ENCODE data around the gene CORO7. TPM values are rescaled to one million over a fixed set of nuclear protein-coding genes. Genes with fewer than 3 reads are reported as not detected.
"Not testable (repeated sequence)": the region's sequence is repeated elsewhere in the genome, so short reads cannot be mapped to it uniquely, and the experiment has no call there.

The CORO7 gene
- total RNA-seq, 4 donors from 2014 or later = 46.8 to 330 (median 58.1) TPM

- WGBS, 2 donors (ENCODE audit: low coverage in 1 of 2) = 87% methylated on average over 27 of the region's 41 CpGs; no CpG with 5 or more reads in 1 of the 2 donors
Observed at GRCh38 chr16:4336701-4337539, 79.5 kb downstream of the CORO7 start.

GRCh38 chr16:4334724-4335495 lies 81.5 kb downstream of the CORO7 start:
- Histone ChIP-seq H3K4me1 (peaks cover 0 to 10% (median 0%) of the 10 kb centered on the region in 4 donors), H3K36me3 (no peaks in the 10 kb centered on the region), H3K27me3 (peaks cover 5% of the 10 kb centered on the region), H3K27ac (no peak overlapping the region), H3K4me3 (no peak overlapping the region), H3K9me3 (no peaks in the 10 kb centered on the region)
- intact Hi-C loops (cut with DNase I; ENCODE audit: low total_unique reads) (loop anchor here (10.0 kb wide), 1 partner anchor 130 kb away; no protein-coding TSS in a partner anchor), in situ Hi-C loops (cut with MboI; ENCODE audit: low pct_ligation_motif_present in 1 of 4, low pct_unique_long_range_greater_than_20kb in 1 of 4, low sequenced_read_pairs in 3 of 4) (loop anchor here in 2 of 4 donors (5.0 to 25.0 kb wide), 3 partner anchors 43 to 148 kb away; no protein-coding TSS in a partner anchor)
- TF ChIP-seq EP300 (IDR thresholded peaks at IDR 0.05; ENCODE audit: low read depth) = no peak
- no peak for TF ChIP-seq POLR2AphosphoS5 (IDR thresholded peaks at IDR 0.05)
- TF ChIP-seq CTCF (IDR thresholded peaks at IDR 0.05) = no peak
- TF ChIP-seq POLR2A (IDR thresholded peaks at IDR 0.05) = no peak
- WGBS, 2 donors (ENCODE audit: low coverage in 1 of 2) = 82% methylated on average over 32 of the region's 32 CpGs; no CpG with 5 or more reads in 1 of the 2 donors
- DNase-seq = no peak

More at GRCh38 chr16:4336701-4337539, 79.5 kb downstream of the CORO7 start:
- intact Hi-C loops (cut with DNase I; ENCODE audit: low total_unique reads) = loop anchor here (10.0 kb wide), 1 partner anchor 132 kb away; no protein-coding TSS in a partner anchor
- Histone ChIP-seq H3K27me3 (peaks cover 5% of the 10 kb centered on the region), H3K4me3 (no peak overlapping the region), H3K4me1 (peaks cover 0 to 5% (median 0%) of the 10 kb centered on the region in 4 donors), H3K27ac (no peak overlapping the region), H3K36me3 (no peaks in the 10 kb centered on the region), H3K9me3 (no peaks in the 10 kb centered on the region)
- no peak for DNase-seq
- TF ChIP-seq EP300 (IDR thresholded peaks at IDR 0.05; ENCODE audit: low read depth) (no peak), POLR2A (IDR thresholded peaks at IDR 0.05) (no peak), CTCF (IDR thresholded peaks at IDR 0.05) (no peak), POLR2AphosphoS5 (IDR thresholded peaks at IDR 0.05) (no peak)
- in situ Hi-C loops (cut with MboI; ENCODE audit: low pct_ligation_motif_present in 1 of 4, low pct_unique_long_range_greater_than_20kb in 1 of 4, low sequenced_read_pairs in 3 of 4) = loop anchor here in 1 of 4 donors (25.0 kb wide), 1 partner anchor 150 kb away; no protein-coding TSS in a partner anchor

GRCh38 chr16:4333714-4334113 lies 82.7 kb downstream of the CORO7 start:
- H3K27me3 ChIP-seq, DNase-seq, H3K9me3 ChIP-seq, H3K27ac ChIP-seq, H3K4me3 ChIP-seq, H3K36me3 ChIP-seq: not testable (repeated sequence)
- intact Hi-C loops (cut with DNase I; ENCODE audit: low total_unique reads) (loop anchor here (10.0 kb wide), 1 partner anchor 129 kb away; no protein-coding TSS in a partner anchor), in situ Hi-C loops (cut with MboI; ENCODE audit: low pct_ligation_motif_present in 1 of 4, low pct_unique_long_range_greater_than_20kb in 1 of 4, low sequenced_read_pairs in 3 of 4) (loop anchor here in 2 of 4 donors (5.0 to 25.0 kb wide), 3 partner anchors 41 to 146 kb away; no protein-coding TSS in a partner anchor)
- peaks cover under 1 to 18% (median 7%) of the 10 kb centered on the region in 4 donors for H3K4me1 ChIP-seq
- WGBS, 2 donors (ENCODE audit: low coverage in 1 of 2) = 80% methylated on average over 9 of the region's 9 CpGs; no CpG with 5 or more reads in 1 of the 2 donors

- intact Hi-C loops (cut with DNase I; ENCODE audit: low total_unique reads) = loop anchor here (10.0 kb wide), 1 partner anchor 128 kb away; no protein-coding TSS in a partner anchor
- TF ChIP-seq CTCF (IDR thresholded peaks at IDR 0.05) (no peak), EP300 (IDR thresholded peaks at IDR 0.05; ENCODE audit: low read depth) (no peak), POLR2AphosphoS5 (IDR thresholded peaks at IDR 0.05) (no peak), POLR2A (IDR thresholded peaks at IDR 0.05) (no peak)
Observed at GRCh38 chr16:4333308-4333638, 83.1 kb downstream of the CORO7 start.

More at GRCh38 chr16:4333308-4333638, 83.1 kb downstream of the CORO7 start:
- in situ Hi-C loops (cut with MboI; ENCODE audit: low pct_ligation_motif_present in 1 of 4, low pct_unique_long_range_greater_than_20kb in 1 of 4, low sequenced_read_pairs in 3 of 4) = loop anchor here in 2 of 4 donors (5.0 to 25.0 kb wide), 3 partner anchors 41 to 146 kb away; no protein-coding TSS in a partner anchor
- peaks cover 9% of the 10 kb centered on the region for H3K27me3 ChIP-seq
- H3K9me3 ChIP-seq = no peaks in the 10 kb centered on the region
- H3K36me3 ChIP-seq = no peaks in the 10 kb centered on the region
- WGBS, 2 donors (ENCODE audit: low coverage in 1 of 2) = 58% methylated on average over 9 of the region's 9 CpGs; no CpG with 5 or more reads in 1 of the 2 donors
- H3K4me1 ChIP-seq = peaks cover 5 to 22% (median 11%) of the 10 kb centered on the region in 4 donors
- no peak overlapping the region for H3K27ac ChIP-seq
- H3K4me3 ChIP-seq = no peak overlapping the region
- no peak for DNase-seq

Measured in transverse colon (tissue), 4 donors.